GM12801 (cell line): Measurements from ENCODE around the gene ZNF22.

Experiments used
- TF ChIP-seq, protein P1 (sequence below): IDR thresholded peaks from one replicate; pipeline ENCODE4 v1.5.1; 2011; ENCODE audit warnings: control low read depth; ENCODE audit not compliant: insufficient read length; ENCODE audit errors: extremely low read depth

ZNF22 gene

DNA sequence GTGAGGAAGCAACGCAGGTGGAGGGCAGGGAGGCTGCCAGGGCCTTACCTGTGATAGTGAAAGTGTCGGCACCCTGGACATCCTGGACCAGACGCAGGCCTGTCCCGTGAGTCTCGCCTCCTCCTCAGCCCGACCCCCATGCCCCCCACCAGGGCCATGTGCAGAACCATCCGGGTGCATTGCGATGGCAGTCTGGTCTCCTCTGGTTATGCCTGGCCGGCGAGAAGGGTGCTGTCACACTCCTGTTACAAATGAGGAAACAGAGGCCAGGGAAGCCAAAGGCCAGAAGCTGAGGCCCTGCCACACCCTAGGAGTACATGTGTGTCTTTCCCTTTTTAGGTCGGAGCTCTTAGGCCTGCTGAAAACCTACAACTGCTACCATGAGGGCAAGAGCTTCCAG lies 29.3 kb upstream of the ZNF22 start:
- TF ChIP-seq, protein P1, sequence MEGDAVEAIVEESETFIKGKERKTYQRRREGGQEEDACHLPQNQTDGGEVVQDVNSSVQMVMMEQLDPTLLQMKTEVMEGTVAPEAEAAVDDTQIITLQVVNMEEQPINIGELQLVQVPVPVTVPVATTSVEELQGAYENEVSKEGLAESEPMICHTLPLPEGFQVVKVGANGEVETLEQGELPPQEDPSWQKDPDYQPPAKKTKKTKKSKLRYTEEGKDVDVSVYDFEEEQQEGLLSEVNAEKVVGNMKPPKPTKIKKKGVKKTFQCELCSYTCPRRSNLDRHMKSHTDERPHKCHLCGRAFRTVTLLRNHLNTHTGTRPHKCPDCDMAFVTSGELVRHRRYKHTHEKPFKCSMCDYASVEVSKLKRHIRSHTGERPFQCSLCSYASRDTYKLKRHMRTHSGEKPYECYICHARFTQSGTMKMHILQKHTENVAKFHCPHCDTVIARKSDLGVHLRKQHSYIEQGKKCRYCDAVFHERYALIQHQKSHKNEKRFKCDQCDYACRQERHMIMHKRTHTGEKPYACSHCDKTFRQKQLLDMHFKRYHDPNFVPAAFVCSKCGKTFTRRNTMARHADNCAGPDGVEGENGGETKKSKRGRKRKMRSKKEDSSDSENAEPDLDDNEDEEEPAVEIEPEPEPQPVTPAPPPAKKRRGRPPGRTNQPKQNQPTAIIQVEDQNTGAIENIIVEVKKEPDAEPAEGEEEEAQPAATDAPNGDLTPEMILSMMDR, result no peak

DNA sequence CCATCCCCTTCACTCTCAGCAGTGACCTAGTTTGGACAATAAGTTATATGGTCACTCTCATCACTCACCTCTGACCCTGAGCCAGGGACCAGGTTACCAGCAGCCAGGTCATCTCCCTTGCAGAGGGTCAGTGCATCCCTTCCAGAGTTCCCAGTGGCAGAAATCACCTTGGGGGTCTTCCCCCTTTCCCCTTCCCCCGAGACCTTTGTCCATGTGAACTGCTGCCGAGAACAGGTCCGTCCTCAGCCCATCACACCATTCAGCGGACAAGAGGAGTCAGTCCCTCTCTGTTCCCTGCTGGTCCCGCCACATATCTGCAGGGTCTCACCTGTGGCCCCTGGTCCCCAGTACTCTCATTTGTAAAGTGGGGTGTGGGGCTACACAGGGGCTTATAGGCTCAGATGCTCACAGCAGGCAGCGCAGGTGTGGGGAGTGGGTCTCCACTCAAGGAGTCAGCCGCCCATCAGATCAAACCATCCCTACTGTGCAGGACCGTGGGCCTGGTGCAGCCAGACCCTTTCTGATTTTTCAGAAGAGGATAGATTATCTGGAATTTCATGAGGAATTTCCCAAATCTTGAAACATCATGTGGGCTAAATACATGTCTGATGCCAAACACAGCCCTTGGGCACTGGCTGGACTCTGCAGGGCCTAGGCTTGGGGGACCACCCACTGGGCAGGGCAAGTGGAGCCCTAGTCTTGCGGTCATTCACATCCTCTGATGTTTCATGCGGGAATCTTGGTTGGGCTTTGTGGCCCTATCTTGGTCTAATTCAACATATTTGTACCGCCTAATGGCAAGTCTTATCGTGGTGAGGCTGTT lies 28.6 kb upstream of the ZNF22 start:
- TF ChIP-seq, protein P1, result no peak

DNA sequence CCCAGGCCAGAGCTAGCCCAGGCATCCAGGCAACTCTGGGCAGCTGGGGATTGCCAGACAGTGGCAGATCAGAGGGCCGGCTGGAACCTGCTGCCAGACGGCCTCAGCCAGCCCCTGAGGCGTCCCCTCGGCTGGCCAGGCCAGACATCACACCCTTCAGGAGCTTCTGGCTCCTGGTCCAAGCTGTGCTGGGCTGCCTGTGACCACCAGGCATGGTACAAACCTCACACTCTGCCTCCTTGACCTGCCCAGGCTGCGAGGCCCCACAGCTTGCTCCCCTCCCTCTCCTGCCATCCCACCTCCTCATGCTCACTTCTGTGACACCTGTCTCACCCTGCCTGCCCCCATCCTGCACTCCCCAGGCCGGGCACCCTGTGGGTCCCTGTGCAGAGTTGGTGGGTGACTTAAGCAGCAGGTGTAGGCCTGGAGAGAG lies 27.8 kb upstream of the ZNF22 start:
- TF ChIP-seq, protein P1, result no peak

DNA sequence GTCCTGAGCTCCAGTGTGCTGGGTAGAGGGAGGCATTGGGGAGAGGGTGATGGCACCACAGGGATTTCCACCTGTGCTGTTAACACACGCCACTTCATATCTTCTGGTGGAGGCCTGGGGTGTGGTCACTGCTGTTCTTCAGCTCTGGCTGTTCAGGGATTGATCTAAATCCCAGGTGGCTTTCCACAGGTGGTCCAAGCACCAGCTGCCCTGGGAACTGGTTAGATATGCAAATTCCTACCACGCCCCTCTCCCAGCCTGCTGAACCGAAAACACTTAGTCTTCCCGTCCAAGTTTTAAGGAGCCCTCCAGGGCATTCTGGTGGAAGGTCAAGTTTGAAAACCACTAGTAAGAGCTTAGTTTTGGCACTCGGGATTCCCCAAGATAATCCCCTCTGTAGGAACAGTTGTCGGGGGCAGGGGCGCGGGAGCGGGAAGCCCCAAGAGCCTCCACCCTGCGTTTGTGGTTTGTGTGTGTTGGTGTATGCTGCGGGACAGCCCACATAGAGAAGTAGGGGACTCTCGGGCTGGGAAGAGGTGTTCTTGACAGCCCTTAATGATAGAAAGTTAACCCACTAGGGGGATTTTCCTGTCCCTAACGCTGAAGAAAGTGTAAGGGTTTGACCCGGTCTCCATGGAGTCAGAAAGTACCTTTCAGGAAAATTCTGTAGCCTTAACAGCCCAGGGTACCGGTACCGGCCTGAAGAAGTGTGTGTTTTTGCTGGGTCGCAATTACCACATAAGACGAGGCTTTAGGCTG lies 27.2 kb upstream of the ZNF22 start:
- TF ChIP-seq, protein P1, result no peak

DNA sequence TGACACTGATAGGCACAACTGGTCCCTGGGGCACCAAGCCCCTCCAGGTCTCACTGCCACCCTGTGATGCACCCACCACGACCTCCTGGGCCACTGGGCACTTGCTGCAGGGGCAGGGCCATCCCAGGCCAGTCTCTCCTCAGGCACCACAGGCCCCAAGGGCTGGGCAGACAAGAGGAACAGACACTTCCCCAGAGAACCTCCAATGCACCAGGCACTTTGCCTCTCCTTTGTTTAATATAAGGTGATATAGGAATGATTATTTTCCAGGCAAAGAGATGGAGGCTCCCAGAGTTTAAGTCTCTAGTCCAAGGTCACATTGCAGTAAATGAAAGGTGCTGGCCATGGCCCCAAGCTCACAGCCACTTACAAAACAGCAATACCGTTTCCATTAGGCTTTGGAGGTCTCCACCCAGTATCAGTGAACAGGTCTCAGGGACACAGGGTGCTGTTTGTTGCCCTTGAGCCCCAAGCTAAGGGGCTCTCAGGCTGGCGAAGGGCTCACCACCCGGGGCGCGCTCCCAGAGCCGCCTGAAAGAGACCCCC lies 26.6 kb upstream of the ZNF22 start:
- TF ChIP-seq, protein P1, result no peak

DNA sequence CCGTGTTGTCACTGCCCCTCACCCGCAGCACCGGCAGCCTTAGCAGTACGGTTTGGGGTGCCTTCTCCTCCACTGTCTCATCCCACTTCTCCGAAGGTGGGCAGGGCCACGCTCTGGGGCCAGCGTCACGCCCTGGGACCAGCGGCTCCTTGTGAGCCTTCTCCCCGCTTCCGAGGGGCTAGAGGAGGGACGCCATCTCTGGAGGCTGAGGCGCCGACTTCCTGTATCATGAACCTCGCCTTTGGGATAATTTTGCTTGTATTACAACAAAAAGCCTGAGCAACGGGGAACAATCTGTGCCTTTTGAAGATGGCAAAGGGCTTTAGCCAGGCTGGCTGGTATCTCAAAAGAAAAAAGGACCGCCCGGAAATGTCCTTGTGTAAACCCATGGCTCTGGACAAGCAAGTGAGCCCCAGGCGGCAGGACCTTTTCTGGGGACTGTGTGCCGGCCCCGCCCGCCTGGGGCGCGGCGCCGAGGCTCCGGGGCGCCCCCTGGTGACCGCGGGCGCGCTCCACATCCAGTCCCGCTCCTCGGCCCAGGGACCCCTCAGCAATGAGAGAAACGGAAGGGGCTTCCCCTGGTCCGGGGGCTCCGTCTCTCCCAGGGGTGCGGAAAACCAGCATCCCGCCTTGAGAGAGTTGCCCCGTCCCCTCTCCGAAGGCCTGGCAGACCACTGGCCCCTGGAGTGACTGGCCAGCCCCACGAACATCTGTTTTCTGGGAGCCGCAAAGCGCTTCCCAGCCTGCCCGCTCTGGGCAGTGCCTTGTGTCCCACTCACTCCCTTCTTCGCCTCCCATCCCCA lies 25.9 kb upstream of the ZNF22 start:
- TF ChIP-seq, protein P1, result no peak
